SK-N-DZ (cell line): ENCODE data around the gene MRGPRX4.

Experiments used
- DNase-seq: peaks from one replicate; pipeline ENCODE4 v3.0.0-alpha.2; 2015; ENCODE audit warnings: low spot score

MRGPRX4 gene

GRCh38 chr11:18209058-18209457 is 36.4 kb downstream of the MRGPRX4 start:
- DNase-seq: no peak

- DNase-seq: no peak
Observed at GRCh38 chr11:18221274-18221876, 48.7 kb downstream of the MRGPRX4 start.

- no peak for DNase-seq
Observed at GRCh38 chr11:18222814-18223421, 50.3 kb downstream of the MRGPRX4 start.
